Activated effector memory CD4-positive, alpha-beta T cell treated with Interleukin-2 at 50 U/mL for 16 hours (primary cell): Measurements from ENCODE around the gene PIH1D1.
"Not testable (repeated sequence)": the region's sequence is repeated elsewhere in the genome, so short reads cannot be mapped to it uniquely, and the experiment has no call there.

ENCODE experiments used
- DNase-seq: peaks from one replicate; pipeline ENCODE4 v3.0.0-alpha.2; 2020

PIH1D1 gene

GRCh38 chr19:49479975-49480628 is 28.5 kb upstream of the PIH1D1 start:
- DNase-seq: no peak

- peak; percentile 58 for DNase-seq
These were observed 24.6 kb upstream of the PIH1D1 start for GRCh38 chr19:49475995-49476880.

- no peak for DNase-seq
These were observed 23.7 kb upstream of the PIH1D1 start for GRCh38 chr19:49475191-49475917.

GRCh38 chr19:49474542-49474924 is 22.9 kb upstream of the PIH1D1 start:
- DNase-seq: no peak

- DNase-seq: peak; percentile 96
These were observed 22.4 kb upstream of the PIH1D1 start, which contains the start of gene FLT3LG for GRCh38 chr19:49473868-49474541. TSS of gene FLT3LG (plus strand) at chr19:49474215. CDS start at chr19:49474640, 425 bp downstream.

GRCh38 chr19:49473501-49473867 is 21.9 kb upstream of the PIH1D1 start:
- not testable (repeated sequence) for DNase-seq

GRCh38 chr19:49472936-49473335 is 21.3 kb upstream of the PIH1D1 start:
- DNase-seq: no peak

GRCh38 chr19:49470615-49470978 is 19.0 kb upstream of the PIH1D1 start:
- no peak for DNase-seq

- peak; percentile 67 for DNase-seq
These were observed 18.4 kb upstream of the PIH1D1 start for GRCh38 chr19:49469828-49470614.

- peak; percentile 84 for DNase-seq
These were observed 17.3 kb upstream of the PIH1D1 start for GRCh38 chr19:49468746-49469447.

GRCh38 chr19:49468199-49468598 is 16.6 kb upstream of the PIH1D1 start:
- no peak for DNase-seq

GRCh38 chr19:49465371-49465770 is 13.8 kb upstream of the PIH1D1 start:
- no peak for DNase-seq

GRCh38 chr19:49463960-49464740 is 12.5 kb upstream of the PIH1D1 start:
- DNase-seq: no peak

- DNase-seq: no peak
These were observed 10.9 kb upstream of the PIH1D1 start for GRCh38 chr19:49462492-49462891.

- no peak for DNase-seq
These were observed 10.0 kb upstream of the PIH1D1 start for GRCh38 chr19:49461656-49462055.

GRCh38 chr19:49461130-49461529 is 9.5 kb upstream of the PIH1D1 start:
- not testable (repeated sequence) for DNase-seq

GRCh38 chr19:49459388-49459787 is 7.8 kb upstream of the PIH1D1 start:
- no peak for DNase-seq

- no peak for DNase-seq
These were observed 6.9 kb upstream of the PIH1D1 start for GRCh38 chr19:49458567-49458903.

GRCh38 chr19:49456326-49456725 is 4.7 kb upstream of the PIH1D1 start:
- DNase-seq: no peak

- no peak for DNase-seq
These were observed 4.2 kb upstream of the PIH1D1 start for GRCh38 chr19:49455773-49456172.

GRCh38 chr19:49453757-49454240 is 2.2 kb upstream of the PIH1D1 start:
- no peak for DNase-seq
